NCI-H524 (cell line): ENCODE results near the gene ATP1A1.
A peak's percentile ranks its signal among the peaks of the same experiment; 100 is the strongest.

ENCODE experiments used
- DNase-seq, 2 experiments: peaks; one replicate each; lab custom pipeline; 2025; lab: John Stamatoyannopoulos, UW

Gene ATP1A1

DNA sequence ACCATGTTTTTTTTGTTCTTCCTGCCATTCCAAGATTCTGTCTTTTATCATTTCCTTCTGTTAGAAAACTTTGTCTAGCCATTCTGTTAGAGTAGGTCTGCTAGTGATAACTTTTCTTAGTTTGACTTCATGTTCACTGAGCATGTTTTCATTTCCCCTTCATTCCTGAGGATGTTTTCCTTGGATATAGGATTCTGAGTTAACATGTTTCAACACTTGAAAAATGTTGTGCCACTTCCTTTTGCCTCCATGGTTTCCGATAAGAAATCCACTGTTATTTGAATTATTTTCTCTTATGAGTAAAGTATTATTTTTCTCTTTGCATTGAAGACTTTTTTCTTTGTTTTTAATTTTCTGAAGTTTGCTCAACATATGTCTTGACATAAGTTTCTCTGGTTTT is 66.7 kb downstream of the ATP1A1 start:
- no peak for DNase-seq

DNA sequence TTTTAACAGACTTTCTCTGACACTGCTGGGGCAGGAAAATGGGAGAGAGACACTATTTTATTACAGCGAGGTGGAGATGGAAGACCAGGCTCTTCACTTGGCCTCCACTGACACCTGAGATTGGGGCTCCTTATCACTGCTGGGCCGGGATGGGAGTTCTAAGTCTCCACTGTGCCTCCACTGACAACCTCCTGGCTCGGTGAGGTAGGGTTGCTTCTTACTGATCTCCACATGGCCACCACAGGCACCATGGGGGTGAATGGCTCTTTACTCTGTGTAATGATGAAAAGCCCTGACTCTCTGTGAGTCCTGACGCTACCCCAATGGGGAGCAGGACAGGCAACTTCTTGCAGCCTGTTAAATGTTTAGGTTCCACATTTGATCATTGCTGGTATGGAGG is 67.7 kb downstream of the ATP1A1 start:
- no peak for DNase-seq

DNA sequence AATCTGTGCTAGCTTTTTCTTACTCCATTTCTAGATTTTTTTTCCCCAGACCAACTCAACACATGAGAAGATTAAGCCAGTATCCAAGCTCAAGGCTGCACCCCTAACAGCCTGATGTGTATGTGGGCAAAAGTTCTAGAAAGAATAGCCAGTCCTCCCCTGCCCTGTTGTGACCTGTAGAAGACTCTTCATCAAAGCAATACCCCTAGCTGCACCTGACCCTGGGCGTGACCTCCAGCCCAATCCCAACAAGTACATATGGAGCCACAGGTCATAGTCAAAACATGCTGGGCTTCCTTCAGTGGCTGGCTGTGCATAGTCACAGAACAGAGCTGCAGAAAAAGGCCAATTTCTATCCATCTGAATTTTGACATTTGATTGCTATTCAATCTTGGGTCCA is 72.5 kb downstream of the ATP1A1 start:
- DNase-seq = no peak

DNA sequence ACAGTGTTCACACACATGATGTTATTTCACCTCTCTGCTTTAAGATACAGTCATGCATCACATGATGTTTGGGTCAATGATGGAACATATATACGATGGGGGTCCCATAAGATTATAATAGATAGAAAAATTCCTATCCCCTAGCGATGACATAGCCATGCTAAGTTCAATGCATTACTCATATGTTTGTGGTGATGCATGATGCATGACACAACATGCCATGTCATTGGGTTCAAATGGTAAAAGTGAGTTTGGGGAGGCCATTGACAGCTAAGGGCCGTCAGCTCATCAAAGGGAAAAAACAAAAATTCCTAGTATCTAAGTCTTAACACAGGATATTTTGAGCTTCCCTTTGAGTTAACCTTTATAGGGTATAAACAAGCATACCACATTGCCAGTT is 73.6 kb downstream of the ATP1A1 start:
- DNase-seq = no peak

DNA sequence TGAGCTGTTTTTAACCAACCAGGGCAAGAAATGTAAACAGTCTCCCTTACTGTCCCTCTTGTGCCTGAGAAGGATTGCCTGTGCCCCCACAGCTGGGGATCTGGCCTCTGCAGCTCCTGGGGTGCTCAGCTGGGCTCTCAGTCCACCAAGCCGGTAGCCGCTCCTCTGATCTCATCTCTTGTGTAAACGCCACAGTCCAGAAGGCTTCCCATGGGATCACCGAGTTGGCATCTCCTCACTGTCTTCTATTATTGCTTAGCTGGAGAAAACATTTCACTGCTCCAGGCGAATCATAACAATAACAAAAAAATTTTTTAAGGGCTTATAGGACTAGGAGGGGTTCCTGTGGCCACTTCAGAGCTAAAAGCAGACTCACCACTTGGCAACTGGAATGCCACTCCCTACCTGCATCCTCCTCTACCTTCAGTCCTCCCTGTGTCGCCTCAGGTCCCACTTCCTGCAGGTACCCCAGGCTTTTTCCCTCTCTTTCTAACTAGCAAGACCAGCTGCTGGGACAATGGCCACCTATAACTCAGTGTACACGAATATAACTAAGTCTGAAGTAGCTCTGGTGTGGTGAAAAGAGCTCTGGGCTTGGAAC is 75.8 kb downstream of the ATP1A1 start:
- DNase-seq = no peak

DNA sequence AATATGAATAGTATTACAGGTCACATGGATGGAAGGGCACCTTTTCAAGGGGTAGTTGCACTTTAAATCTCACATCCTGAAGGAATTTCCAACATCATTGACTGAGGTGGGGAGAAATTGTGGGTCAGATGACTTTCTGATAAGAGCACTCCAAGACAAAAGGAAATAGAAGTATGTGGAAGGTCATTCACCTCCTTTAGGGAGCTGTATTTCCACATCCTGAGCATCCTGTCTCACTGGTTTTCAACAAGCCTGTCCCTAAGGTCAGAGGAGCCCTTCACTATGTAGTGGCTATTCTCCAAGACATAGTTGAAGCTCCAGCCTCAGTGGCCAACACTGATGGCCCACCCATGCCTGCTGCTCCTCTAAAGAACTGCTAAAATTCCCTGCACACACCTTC is 76.5 kb downstream of the ATP1A1 start:
- no peak for DNase-seq

DNA sequence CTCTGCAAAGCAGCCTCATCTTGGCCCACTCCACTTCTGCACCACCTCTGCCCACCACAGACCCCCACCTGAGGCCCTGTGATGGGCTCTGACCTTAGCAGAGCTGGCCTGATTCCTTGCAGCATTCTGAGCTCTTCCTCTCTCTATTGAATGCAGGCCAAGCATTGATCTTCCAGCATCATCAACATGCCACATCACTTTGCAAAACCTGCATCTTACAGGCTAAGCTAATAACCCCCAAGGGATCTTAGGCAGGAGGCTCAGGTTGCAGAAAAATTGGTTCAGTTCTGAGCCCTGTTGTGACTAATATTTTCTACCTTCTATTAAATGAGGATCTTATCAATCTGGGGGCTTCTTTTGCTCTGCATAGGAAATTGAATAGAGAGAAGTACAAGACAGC is 78.7 kb downstream of the ATP1A1 start:
- peak in 1 of 2 experiments; percentile 49 for DNase-seq

DNA sequence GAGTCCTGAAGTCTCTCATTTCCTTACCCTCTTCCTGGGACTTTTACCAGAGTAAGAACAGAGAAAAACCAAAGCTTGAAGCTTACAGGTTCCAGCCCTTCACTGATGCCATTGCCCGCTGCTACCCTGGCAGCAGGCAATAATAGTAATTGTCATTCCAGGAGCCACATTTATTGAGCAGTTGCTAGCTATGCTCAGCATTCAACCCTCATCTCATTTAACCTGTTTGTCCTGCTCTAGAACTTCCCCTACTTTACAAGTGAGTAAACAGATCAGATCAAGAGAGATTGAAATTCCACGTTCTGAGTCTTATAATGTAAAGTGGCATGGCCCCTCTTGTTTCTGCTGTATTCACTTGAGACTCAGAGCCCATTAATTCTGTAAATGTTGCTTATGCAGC is 80.4 kb downstream of the ATP1A1 start:
- DNase-seq = no peak

DNA sequence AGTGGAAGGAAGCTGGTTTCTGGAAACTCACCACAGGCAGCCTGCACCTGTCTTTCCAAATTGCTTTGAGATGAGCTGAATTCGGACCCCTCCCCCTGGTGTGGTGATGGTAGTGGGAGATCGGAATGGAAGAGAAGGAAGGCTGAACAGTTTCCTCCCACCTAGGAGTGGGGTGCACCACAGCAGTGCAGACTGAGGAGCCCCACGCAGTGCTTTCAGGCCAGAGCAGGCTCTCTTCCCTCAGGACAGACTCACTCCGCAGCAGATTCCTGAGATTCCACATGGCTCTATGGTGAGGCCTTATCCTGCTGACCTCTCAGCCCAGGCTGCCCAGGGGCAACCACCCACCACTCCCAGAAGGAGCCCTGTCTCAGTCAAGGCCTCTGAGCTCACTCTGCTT is 80.9 kb downstream of the ATP1A1 start:
- no peak for DNase-seq
